Measurements from ENCODE around the gene PRR11. TPM values are rescaled to one million over a fixed set of nuclear protein-coding genes. Genes with fewer than 3 reads are reported as not detected.
A peak's percentile ranks its signal among the peaks of the same experiment; 100 is the strongest.

Gene PRR11
- total RNA-seq, 1 experiment from 2014 or later = 90.4 TPM

DNA sequence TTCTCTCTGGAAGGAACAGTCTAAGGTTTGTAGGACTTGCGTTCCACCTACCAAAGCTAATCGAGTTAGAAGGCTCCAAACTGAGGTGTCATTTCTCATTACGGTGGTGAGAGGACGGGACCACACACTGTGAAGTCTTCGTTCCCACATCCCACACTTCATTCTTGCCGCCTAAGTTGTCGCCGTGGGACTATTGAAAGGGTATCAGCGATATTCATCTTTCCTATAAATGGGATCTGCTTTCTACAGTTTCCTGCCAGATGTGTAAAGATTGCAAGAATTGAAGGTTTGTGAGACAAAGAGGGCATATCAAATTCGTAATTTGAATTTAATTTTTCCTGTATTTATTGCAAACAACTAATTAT lies 48.3 kb upstream of the PRR11 start (continued):
- TF ChIP-seq, protein P1, sequence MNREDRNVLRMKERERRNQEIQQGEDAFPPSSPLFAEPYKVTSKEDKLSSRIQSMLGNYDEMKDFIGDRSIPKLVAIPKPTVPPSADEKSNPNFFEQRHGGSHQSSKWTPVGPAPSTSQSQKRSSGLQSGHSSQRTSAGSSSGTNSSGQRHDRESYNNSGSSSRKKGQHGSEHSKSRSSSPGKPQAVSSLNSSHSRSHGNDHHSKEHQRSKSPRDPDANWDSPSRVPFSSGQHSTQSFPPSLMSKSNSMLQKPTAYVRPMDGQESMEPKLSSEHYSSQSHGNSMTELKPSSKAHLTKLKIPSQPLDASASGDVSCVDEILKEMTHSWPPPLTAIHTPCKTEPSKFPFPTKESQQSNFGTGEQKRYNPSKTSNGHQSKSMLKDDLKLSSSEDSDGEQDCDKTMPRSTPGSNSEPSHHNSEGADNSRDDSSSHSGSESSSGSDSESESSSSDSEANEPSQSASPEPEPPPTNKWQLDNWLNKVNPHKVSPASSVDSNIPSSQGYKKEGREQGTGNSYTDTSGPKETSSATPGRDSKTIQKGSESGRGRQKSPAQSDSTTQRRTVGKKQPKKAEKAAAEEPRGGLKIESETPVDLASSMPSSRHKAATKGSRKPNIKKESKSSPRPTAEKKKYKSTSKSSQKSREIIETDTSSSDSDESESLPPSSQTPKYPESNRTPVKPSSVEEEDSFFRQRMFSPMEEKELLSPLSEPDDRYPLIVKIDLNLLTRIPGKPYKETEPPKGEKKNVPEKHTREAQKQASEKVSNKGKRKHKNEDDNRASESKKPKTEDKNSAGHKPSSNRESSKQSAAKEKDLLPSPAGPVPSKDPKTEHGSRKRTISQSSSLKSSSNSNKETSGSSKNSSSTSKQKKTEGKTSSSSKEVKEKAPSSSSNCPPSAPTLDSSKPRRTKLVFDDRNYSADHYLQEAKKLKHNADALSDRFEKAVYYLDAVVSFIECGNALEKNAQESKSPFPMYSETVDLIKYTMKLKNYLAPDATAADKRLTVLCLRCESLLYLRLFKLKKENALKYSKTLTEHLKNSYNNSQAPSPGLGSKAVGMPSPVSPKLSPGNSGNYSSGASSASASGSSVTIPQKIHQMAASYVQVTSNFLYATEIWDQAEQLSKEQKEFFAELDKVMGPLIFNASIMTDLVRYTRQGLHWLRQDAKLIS (CRISPR knock-in tag; IDR thresholded peaks at IDR 0.05; ENCODE audit: borderline replicate concordance) = no peak
- TF ChIP-seq CREB1 (CRISPR knock-in tag; IDR thresholded peaks at IDR 0.05) = peak; percentile 71; the same call in 1 of the 2 replicates
- no peak for TF ChIP-seq ESRRA (CRISPR knock-in tag; IDR thresholded peaks at IDR 0.05; ENCODE audit: borderline replicate concordance)
- TF ChIP-seq ATF1 (CRISPR knock-in tag; IDR thresholded peaks at IDR 0.05) = no peak
- no peak for TF ChIP-seq CREM (CRISPR knock-in tag; IDR thresholded peaks at IDR 0.05)
- no peak for TF ChIP-seq SOX15 (CRISPR knock-in tag; IDR thresholded peaks at IDR 0.05)
- TF ChIP-seq EMX1 (CRISPR knock-in tag; IDR thresholded peaks at IDR 0.05) = 0 out of 2 replicates have a peak, but pooled peaks have one; percentile 43

DNA sequence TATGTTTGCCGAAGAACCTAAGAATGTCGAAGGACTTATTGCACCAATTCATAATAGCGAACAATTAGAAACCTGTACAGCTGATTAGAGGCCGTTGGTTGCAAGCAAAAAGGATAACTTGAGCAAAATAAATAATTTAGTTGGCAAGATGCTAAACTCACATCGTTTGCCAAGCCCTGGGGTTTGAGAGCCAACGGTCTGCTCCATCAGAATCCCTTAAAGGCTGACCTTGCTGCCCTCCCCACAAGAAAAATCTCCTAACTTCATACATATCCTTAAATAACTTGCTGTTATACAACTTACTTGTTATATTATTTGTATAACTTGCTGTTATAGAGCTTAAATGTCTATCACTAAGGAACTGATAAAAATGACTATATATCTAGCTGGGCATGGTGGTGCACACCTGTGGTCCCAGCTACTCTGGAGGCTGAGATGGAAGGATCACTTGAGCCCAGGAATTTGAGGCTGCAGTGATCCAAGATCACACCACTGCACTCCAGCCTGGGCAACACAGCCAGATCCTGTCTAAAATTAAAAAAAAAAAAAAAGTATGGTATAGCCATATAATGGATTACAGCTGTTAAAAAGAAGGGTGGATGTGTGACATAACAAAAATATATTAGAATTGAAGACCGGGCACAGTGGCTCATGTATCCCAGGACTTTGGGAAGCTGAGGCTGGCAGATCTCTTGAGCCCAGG lies 47.0 kb upstream of the PRR11 start:
- Mint-ChIP-seq H3K4me1 (peaks cover 17% of the 10 kb centered on the region), H3K36me3 (peaks cover 18% of the 10 kb centered on the region), H3K27me3 (ENCODE audit: low read depth) (no peaks in the 10 kb centered on the region), H3K27ac (no peak overlapping the region), H3K4me3 (peak overlapping the region; percentile 94), H3K9me3 (no peaks in the 10 kb centered on the region)
- ATAC-seq (no peak), DNase-seq (ENCODE audit: low spot score) (no peak)
- CTCF ChIA-PET = interaction anchor here (0.6 kb wide), 1 partner anchor 521 kb away, joined by 4 read pairs; no protein-coding TSS in a partner anchor
- TF ChIP-seq, protein P2, sequence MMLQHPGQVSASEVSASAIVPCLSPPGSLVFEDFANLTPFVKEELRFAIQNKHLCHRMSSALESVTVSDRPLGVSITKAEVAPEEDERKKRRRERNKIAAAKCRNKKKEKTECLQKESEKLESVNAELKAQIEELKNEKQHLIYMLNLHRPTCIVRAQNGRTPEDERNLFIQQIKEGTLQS (CRISPR knock-in tag; conservative IDR thresholded peaks at IDR 0.05) = no peak
- TF ChIP-seq ZNF121 (CRISPR knock-in tag; IDR thresholded peaks at IDR 0.05) = peak; percentile 85
- TF ChIP-seq NFATC4 (CRISPR knock-in tag; IDR thresholded peaks at IDR 0.05) = no peak
- POLR2A ChIA-PET = no interaction called here

DNA sequence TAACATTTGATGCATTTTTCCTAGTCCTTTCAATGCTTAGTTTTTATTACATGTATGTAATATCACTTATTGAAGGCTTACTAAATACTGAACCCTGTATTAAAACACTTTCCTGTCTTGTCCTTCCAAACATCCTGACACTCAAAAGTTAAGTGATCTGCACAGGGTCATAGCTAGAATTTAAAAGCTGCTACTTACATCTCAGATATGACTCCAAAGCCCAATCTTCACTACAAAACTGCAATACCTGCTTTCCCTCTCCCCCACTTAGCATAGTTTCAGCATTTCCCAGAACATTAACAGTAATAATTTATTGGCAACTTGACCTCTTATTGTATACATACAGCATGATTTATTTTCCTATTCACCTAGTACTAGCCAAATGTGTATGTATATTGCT lies 44.6 kb upstream of the PRR11 start:
- H3K27me3 Mint-ChIP-seq (ENCODE audit: low read depth) = no peaks in the 10 kb centered on the region
- H3K9me3 Mint-ChIP-seq = no peaks in the 10 kb centered on the region
- DNase-seq (ENCODE audit: low spot score) = no peak
- no peak for ATAC-seq
- no peak for TF ChIP-seq ZNF138 (CRISPR knock-in tag; conservative IDR thresholded peaks at IDR 0.05)
- TF ChIP-seq ZNF263 (CRISPR knock-in tag; IDR thresholded peaks at IDR 0.05; ENCODE audit: low read depth) = no peak
- TF ChIP-seq GTF2I (CRISPR knock-in tag; conservative IDR thresholded peaks at IDR 0.05) = no peak
- TF ChIP-seq CREM (CRISPR knock-in tag; IDR thresholded peaks at IDR 0.05) = no peak
- TF ChIP-seq HMGA2 (CRISPR knock-in tag; IDR thresholded peaks at IDR 0.05) = no peak
- no peak for TF ChIP-seq SOX15 (CRISPR knock-in tag; IDR thresholded peaks at IDR 0.05)
- TF ChIP-seq, protein P3, sequence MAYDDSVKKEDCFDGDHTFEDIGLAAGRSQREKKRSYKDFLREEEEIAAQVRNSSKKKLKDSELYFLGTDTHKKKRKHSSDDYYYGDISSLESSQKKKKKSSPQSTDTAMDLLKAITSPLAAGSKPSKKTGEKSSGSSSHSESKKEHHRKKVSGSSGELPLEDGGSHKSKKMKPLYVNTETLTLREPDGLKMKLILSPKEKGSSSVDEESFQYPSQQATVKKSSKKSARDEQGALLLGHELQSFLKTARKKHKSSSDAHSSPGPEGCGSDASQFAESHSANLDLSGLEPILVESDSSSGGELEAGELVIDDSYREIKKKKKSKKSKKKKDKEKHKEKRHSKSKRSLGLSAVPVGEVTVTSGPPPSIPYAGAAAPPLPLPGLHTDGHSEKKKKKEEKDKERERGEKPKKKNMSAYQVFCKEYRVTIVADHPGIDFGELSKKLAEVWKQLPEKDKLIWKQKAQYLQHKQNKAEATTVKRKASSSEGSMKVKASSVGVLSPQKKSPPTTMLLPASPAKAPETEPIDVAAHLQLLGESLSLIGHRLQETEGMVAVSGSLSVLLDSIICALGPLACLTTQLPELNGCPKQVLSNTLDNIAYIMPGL (CRISPR knock-in tag; IDR thresholded peaks at IDR 0.05) = no peak
- TF ChIP-seq, protein P4, sequence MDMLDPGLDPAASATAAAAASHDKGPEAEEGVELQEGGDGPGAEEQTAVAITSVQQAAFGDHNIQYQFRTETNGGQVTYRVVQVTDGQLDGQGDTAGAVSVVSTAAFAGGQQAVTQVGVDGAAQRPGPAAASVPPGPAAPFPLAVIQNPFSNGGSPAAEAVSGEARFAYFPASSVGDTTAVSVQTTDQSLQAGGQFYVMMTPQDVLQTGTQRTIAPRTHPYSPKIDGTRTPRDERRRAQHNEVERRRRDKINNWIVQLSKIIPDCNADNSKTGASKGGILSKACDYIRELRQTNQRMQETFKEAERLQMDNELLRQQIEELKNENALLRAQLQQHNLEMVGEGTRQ (CRISPR knock-in tag; IDR thresholded peaks at IDR 0.05) = no peak
- no peak for TF ChIP-seq NR3C1 (CRISPR knock-in tag; conservative IDR thresholded peaks at IDR 0.05; ENCODE audit: low read depth)
- TF ChIP-seq, protein P5, sequence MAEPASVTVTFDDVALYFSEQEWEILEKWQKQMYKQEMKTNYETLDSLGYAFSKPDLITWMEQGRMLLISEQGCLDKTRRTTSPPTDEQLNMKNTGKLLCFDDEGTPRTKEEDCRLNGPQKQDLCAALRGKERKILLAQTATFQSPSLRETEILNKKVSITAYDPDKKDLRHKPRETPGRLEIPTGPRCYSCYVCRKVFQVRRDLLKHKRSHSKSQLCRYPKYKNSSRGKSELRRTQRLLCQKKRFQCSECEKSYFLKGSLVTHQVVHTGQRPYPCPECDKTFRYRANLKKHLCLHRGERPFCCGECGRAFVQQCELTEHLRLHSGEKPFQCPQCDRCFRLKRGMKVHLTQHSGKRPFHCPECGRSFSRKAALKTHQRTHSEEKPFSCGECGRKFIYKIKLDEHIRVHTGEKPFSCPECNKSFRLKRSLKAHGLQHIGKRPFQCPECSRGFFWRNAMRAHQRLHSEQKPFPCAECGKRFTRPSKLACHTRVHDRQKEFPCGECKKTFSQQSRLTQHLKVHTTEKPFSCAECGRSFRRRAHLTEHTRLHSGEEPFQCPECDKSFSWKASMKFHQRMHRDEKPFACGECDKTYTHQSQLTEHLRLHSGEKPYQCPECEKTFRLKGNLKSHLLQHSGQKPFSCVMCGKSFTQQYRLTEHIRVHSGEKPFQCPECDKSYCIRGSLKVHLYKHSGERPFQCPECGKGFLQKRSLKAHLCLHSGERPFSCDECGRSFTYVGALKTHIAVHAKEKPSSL (CRISPR knock-in tag; conservative IDR thresholded peaks at IDR 0.05) = no peak
- no peak for TF ChIP-seq ZNF121 (CRISPR knock-in tag; IDR thresholded peaks at IDR 0.05)
- no peak overlapping the region for H3K27ac Mint-ChIP-seq
- ChIA-PET POLR2A (no interaction called here), CTCF (no interaction called here)
- H3K4me3 Mint-ChIP-seq = no peak overlapping the region
- peaks cover 24% of the 10 kb centered on the region for H3K36me3 Mint-ChIP-seq
- peaks cover 5% of the 10 kb centered on the region for H3K4me1 Mint-ChIP-seq
